K562 (cell line): ENCODE results near the gene MLH1. TPM values are rescaled to one million over a fixed set of nuclear protein-coding genes. Genes with fewer than 3 reads are reported as not detected.

Experiments used
- ATAC-seq: fragments of 200-7000 bp; cut with Tn5 transposase; 3 replicates; pipeline ENCODE4 v1.9.1; 2020; ENCODE audit warnings: moderate library complexity
- BruUV-seq: library from RNA; stranded (reverse); fragments of 400-500 nt; replicated peaks from 2 replicates; lab custom pipeline; 2021; lab: Mats Ljungman, UMichigan
- CTCF ChIA-PET: fragments of 300-600 bp; formaldehyde crosslinking; extraction: SDS; loops from one replicate; lab custom pipeline; 2021; ENCODE audit warnings: low intra/inter-chr PET ratio; lab: Yijun Ruan, JAX
- POLR2A ChIA-PET: fragments of 300-600, 350-650 bp; sonication (Branson Sonifier 250); formaldehyde crosslinking; extraction: SDS; loops from one replicate; lab custom pipeline; 2021; ENCODE audit warnings: antibody characterized with exemption, inconsistent platforms; lab: Yijun Ruan, JAX
- DNase-seq, 4 experiments: peaks; one replicate each; pipeline versions ENCODE4 v3.0.0 to v3.0.0-alpha.2; 2011 to 2018; ENCODE audit warnings: low spot score in 3 of 4, mixed read lengths in 3 of 4; ENCODE audit errors: extremely low read depth in 1 of 4
- FAIRE-seq: peaks from 2 replicates; lab custom pipeline; 2011; peaks lifted over from hg19 to GRCh38; lab: Jason Lieb, UNC
- H2AFZ ChIP-seq: 2 replicates; pipeline ENCODE4 v1.6.0; 2011; ENCODE audit warnings: low read depth, low read length, control low read depth, inconsistent platforms
- H3K27ac ChIP-seq: fragments of 200-600 bp; 3 replicates; pipeline ENCODE4 v1.8.0; 2011; ENCODE audit warnings: low read depth, mild to moderate bottlenecking, control low read depth, inconsistent platforms, low read length, moderate library complexity, mixed read lengths; ENCODE audit errors: extremely low read depth
- H3K27me3 ChIP-seq, 2 experiments: fragments of 300-600 bp in 1 of 2; 2 replicates in 1 of 2; 3 replicates in 1 of 2; pipeline versions ENCODE4 v1.6.0 to v1.8.0; 2011; ENCODE audit warnings: inconsistent platforms in 2 of 2, low read length in 2 of 2, mild to moderate bottlenecking in 1 of 2, mixed read lengths in 1 of 2, moderate library complexity in 1 of 2; ENCODE audit not compliant: control insufficient read depth in 2 of 2, insufficient read depth in 2 of 2
- H3K36me3 ChIP-seq: fragments of 300-600 bp; 3 replicates; pipeline ENCODE4 v1.8.0; 2011; ENCODE audit warnings: mild to moderate bottlenecking, low read length, inconsistent platforms; ENCODE audit not compliant: control insufficient read depth, insufficient read depth
- H3K4me1 ChIP-seq, 2 experiments: fragments of 200-600 bp in 1 of 2; replicated peaks in 1 of 2; 2 replicates in 1 of 2; 3 replicates in 1 of 2; pipeline versions ENCODE4 v1.5.1 to v1.8.0; 2011; ENCODE audit warnings: inconsistent platforms in 2 of 2, low read length in 2 of 2, mild to moderate bottlenecking in 1 of 2, mixed read lengths in 1 of 2, moderate library complexity in 1 of 2; ENCODE audit not compliant: control insufficient read depth in 2 of 2, insufficient read depth in 2 of 2
- H3K4me2 ChIP-seq: 2 replicates; pipeline ENCODE4 v1.6.1; 2011; ENCODE audit warnings: low read length, control low read depth, inconsistent platforms, mixed read lengths; ENCODE audit not compliant: insufficient read depth
- H3K4me3 ChIP-seq: fragments of 200-600 bp; sonication (generic), shearing (Covaris generic); 2 replicates; pipeline ENCODE4 v1.5.1; 2016; ENCODE audit warnings: control low read depth, inconsistent platforms
- H3K79me2 ChIP-seq: fragments of 200-600 bp; 3 replicates; pipeline ENCODE4 v1.8.0; 2011; ENCODE audit warnings: low read length, inconsistent platforms; ENCODE audit not compliant: control insufficient read depth, insufficient read depth
- H3K9ac ChIP-seq, 2 experiments: 2 replicates each; pipeline versions ENCODE4 v1.6.0 to v1.6.1; 2011; ENCODE audit warnings: low read depth in 2 of 2, low read length in 2 of 2, control low read depth in 1 of 2, inconsistent platforms in 1 of 2, mild to moderate bottlenecking in 1 of 2, mixed read lengths in 1 of 2; ENCODE audit not compliant: insufficient read depth in 1 of 2
- H3K9me1 ChIP-seq: one replicate; pipeline ENCODE4 v1.6.0; 2011; ENCODE audit warnings: inconsistent platforms, mild to moderate bottlenecking, low read length, moderate library complexity; ENCODE audit not compliant: control insufficient read depth, insufficient read depth
- H3K9me3 ChIP-seq: replicated peaks from 2 replicates; pipeline ENCODE4 v1.5.1; 2011; ENCODE audit warnings: low read depth, low read length, inconsistent platforms; ENCODE audit not compliant: control insufficient read depth, insufficient read depth
- H4K20me1 ChIP-seq: replicated peaks from 2 replicates; pipeline ENCODE4 v1.6.1; 2011; ENCODE audit warnings: low read length, inconsistent platforms, mixed read lengths; ENCODE audit not compliant: control insufficient read depth, insufficient read depth
- GATAD2A ChIP-seq: fragments of 450-650 bp; IDR thresholded peaks from 2 replicates; pipeline ENCODE4 v1.6.1; 2017
- HOXB6 ChIP-seq: fragments of 250-450 bp; sonication (Bioruptor Pico); IDR thresholded peaks from 2 replicates; pipeline ENCODE4 v1.5.1; 2022; ENCODE audit warnings: mild to moderate bottlenecking, borderline replicate concordance
- MIER1 ChIP-seq: fragments of 450-650 bp; IDR thresholded peaks from 2 replicates; pipeline ENCODE4 v1.6.1; 2016; ENCODE audit warnings: antibody characterized with exemption, mild to moderate bottlenecking, low read depth
- MTA3 ChIP-seq: fragments of 450-650 bp; formaldehyde crosslinking; IDR thresholded peaks from 2 replicates; pipeline ENCODE4 v1.6.1; 2017; ENCODE audit warnings: mild to moderate bottlenecking, borderline replicate concordance
- RBFOX2 ChIP-seq: fragments of 200-400 bp; formaldehyde crosslinking; IDR thresholded peaks from 2 replicates; pipeline ENCODE4 v1.6.1; 2017; ENCODE audit warnings: low read depth, mild to moderate bottlenecking, low read length, moderate library complexity
- SIN3A ChIP-seq, 2 experiments: fragments of 150-350 bp in 1 of 2; IDR thresholded peaks; 2 replicates each; pipeline ENCODE4 v1.6.1; 2011 to 2016; ENCODE audit warnings: borderline replicate concordance in 2 of 2, low read depth in 2 of 2, low read length in 2 of 2, mild to moderate bottlenecking in 2 of 2, moderate library complexity in 2 of 2; ENCODE audit not compliant: control insufficient read depth in 1 of 2
- TEAD4 ChIP-seq, 2 experiments: sonication (generic) in 1 of 2; formaldehyde crosslinking in 1 of 2; IDR thresholded peaks; 2 replicates each; pipeline versions ENCODE4 v1.6.1 to v1.8.0; 2012 to 2022; ENCODE audit warnings: borderline replicate concordance in 1 of 2, inconsistent platforms in 1 of 2, low read length in 1 of 2, mild to moderate bottlenecking in 1 of 2, missing genetic modification reagents in 1 of 2
- YY1 ChIP-seq, 3 experiments: IDR thresholded peaks; 2 replicates each; pipeline ENCODE4 v1.6.1; 2011; ENCODE audit warnings: low read length in 2 of 3, mild to moderate bottlenecking in 2 of 3, moderate library complexity in 2 of 3, borderline replicate concordance in 1 of 3, control low read depth in 1 of 3, low read depth in 1 of 3; ENCODE audit not compliant: insufficient read depth in 3 of 3, insufficient replicate concordance in 2 of 3, control insufficient read depth in 1 of 3, insufficient read length in 1 of 3; ENCODE audit errors: extremely low read depth in 1 of 3
- ZFP91 ChIP-seq: sonication (generic); formaldehyde crosslinking; IDR thresholded peaks from 2 replicates; pipeline ENCODE4 v1.8.0; 2022; ENCODE audit warnings: mild to moderate bottlenecking, missing genetic modification reagents
- WGBS: fragments of 100-300 bp; shearing (Covaris generic); methylation state at CpG from one replicate; pipeline ENCODE4 v1.1.6; 2016; ENCODE audit warnings: low coverage, mixed read lengths; ENCODE audit not compliant: insufficient coverage; ENCODE audit errors: missing lambda C conversion rate; 5-methylcytosine and 5-hydroxymethylcytosine counted together
- in situ Hi-C: fragments of 300-500 bp; cut with MboI; formaldehyde crosslinking; loops from 4 replicates; pipeline ENCODE4 v1.15.0; 2018; ENCODE audit warnings: inconsistent platforms, mixed read lengths
- intact Hi-C: fragments of 100-400 bp; cut with micrococcal nuclease; formaldehyde crosslinking; loops from 2 replicates; pipeline ENCODE4 v1.14.2; 2022
- polyA plus RNA-seq, 8 experiments: library from polyadenylated mRNA; depleted of rRNA in 4 of 8; stranded (reverse) in 5 of 8; unstranded in 3 of 8; fragments of >200 nt; fragmentation: Nextera tagmentation in 2 of 8; fragmentation: Illumina TruSeq in 1 of 8; extraction: Ambion mirVana in 2 of 8; extraction: Trizol in 1 of 8; gene quantifications; 2 replicates each; pipeline versions ENCODE4 v1.2.1 to v1.2.3, GENCODE V29; 2011 to 2014; ENCODE audit warnings: inconsistent platforms in 1 of 8, missing spikeins in 1 of 8
- total RNA-seq, 7 experiments: library from RNA; depleted of rRNA in 6 of 7; stranded (reverse); fragments of >200 nt in 6 of 7; fragmentation: Illumina TruSeq in 2 of 7; extraction: Trizol in 2 of 7; gene quantifications; 2 replicates each; pipeline versions ENCODE4 v1.2.1 to v1.2.3, GENCODE V29; 2011 to 2021; ENCODE audit warnings: low replicate concordance in 1 of 7
- TF ChIP-seq, protein P1 (sequence below): sonication (generic); formaldehyde crosslinking; IDR thresholded peaks from 2 replicates; pipeline ENCODE4 v1.8.0; 2022; ENCODE audit warnings: mild to moderate bottlenecking, low read depth, missing genetic modification reagents
- TF ChIP-seq, protein P2 (sequence below): sonication (generic); formaldehyde crosslinking; IDR thresholded peaks from 2 replicates; pipeline ENCODE4 v1.8.0; 2023; ENCODE audit warnings: mild to moderate bottlenecking, missing genetic modification reagents

MLH1 gene
- total and polyA plus RNA-seq, 9 of the 15 experiments (the other 6 are each of a cell fraction or from before 2014, with no cell fraction given) = 76.4 to 155 (median 117) TPM

DNA sequence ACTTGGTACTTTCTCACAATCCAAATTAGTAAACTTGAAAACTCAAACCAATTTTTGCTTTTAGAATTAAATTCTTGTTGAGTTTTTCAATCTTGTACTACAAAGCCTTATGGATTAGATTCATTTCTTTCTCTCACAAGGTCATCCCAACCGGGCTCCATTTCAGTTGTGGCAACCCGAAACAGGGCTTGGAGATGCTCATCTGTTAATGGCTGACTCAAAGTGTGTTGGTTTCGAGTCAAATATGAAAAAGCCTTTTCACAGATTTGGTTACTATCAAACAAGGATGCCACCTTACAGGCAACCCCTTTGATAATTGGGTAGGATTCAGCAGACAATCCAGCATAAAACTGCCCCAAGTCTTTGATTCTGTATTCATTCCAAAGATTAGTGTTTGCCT, 2.2 kb upstream of the MLH1 start:
- in situ Hi-C loops = no loop called here
- intact Hi-C loops = no loop called here
- ChIA-PET POLR2A (interaction anchor here (0.7 to 2.9 kb wide), 9 partner anchors 10 to 257 kb away, joined by 3 to 29 read pairs (median 10); no protein-coding TSS in a partner anchor), CTCF (no interaction called here)
- H3K9me1 ChIP-seq = no peaks in the 10 kb centered on the region
- H2AFZ ChIP-seq = no peak overlapping the region
- no peak for ATAC-seq
- H3K4me3 ChIP-seq = peak overlapping the region; percentile 60
- TF ChIP-seq ZFP91 (CRISPR knock-in tag) (no peak), HOXB6 (CRISPR knock-in tag) (no peak), RBFOX2 (peak; percentile 18), YY1 (IDR thresholded peaks at IDR 0.05; ENCODE audit: borderline replicate concordance in 1 of 3, control insufficient read depth in 1 of 3, extremely low read depth in 1 of 3, insufficient read depth in 3 of 3, insufficient read length in 1 of 3, insufficient replicate concordance in 2 of 3, low read depth in 1 of 3, low read length in 2 of 3) (peak in 2 of 3 experiments; percentile 60 to 85), SIN3A (IDR thresholded peaks at IDR 0.05; ENCODE audit: borderline replicate concordance in 2 of 2, control insufficient read depth in 1 of 2, low read depth in 2 of 2, low read length in 2 of 2) (0 out of 4 replicates have a peak, but pooled peaks of 1 of the 2 experiments have one; percentile 29), TEAD4 (IDR thresholded peaks at IDR 0.05; ENCODE audit: low read length) (peak; percentile 39; the same call in 1 of the 2 replicates), TEAD4 (CRISPR knock-in tag; IDR thresholded peaks at IDR 0.05; ENCODE audit: borderline replicate concordance) (no peak), MTA3 (0 out of 2 replicates have a peak, but pooled peaks have one; percentile 16), MIER1 (no peak), GATAD2A (no peak)
- TF ChIP-seq, protein P1, sequence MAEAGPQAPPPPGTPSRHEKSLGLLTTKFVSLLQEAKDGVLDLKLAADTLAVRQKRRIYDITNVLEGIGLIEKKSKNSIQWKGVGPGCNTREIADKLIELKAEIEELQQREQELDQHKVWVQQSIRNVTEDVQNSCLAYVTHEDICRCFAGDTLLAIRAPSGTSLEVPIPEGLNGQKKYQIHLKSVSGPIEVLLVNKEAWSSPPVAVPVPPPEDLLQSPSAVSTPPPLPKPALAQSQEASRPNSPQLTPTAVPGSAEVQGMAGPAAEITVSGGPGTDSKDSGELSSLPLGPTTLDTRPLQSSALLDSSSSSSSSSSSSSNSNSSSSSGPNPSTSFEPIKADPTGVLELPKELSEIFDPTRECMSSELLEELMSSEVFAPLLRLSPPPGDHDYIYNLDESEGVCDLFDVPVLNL = no peak
- TF ChIP-seq, protein P2, sequence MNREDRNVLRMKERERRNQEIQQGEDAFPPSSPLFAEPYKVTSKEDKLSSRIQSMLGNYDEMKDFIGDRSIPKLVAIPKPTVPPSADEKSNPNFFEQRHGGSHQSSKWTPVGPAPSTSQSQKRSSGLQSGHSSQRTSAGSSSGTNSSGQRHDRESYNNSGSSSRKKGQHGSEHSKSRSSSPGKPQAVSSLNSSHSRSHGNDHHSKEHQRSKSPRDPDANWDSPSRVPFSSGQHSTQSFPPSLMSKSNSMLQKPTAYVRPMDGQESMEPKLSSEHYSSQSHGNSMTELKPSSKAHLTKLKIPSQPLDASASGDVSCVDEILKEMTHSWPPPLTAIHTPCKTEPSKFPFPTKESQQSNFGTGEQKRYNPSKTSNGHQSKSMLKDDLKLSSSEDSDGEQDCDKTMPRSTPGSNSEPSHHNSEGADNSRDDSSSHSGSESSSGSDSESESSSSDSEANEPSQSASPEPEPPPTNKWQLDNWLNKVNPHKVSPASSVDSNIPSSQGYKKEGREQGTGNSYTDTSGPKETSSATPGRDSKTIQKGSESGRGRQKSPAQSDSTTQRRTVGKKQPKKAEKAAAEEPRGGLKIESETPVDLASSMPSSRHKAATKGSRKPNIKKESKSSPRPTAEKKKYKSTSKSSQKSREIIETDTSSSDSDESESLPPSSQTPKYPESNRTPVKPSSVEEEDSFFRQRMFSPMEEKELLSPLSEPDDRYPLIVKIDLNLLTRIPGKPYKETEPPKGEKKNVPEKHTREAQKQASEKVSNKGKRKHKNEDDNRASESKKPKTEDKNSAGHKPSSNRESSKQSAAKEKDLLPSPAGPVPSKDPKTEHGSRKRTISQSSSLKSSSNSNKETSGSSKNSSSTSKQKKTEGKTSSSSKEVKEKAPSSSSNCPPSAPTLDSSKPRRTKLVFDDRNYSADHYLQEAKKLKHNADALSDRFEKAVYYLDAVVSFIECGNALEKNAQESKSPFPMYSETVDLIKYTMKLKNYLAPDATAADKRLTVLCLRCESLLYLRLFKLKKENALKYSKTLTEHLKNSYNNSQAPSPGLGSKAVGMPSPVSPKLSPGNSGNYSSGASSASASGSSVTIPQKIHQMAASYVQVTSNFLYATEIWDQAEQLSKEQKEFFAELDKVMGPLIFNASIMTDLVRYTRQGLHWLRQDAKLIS = peak; percentile 48; the same call in 1 of the 2 replicates
- H3K79me2 ChIP-seq = peaks cover 73% of the 10 kb centered on the region
- peak; percentile 51 for FAIRE-seq
- DNase-seq = no peak
- 3% methylated on average over 3 of the region's 3 CpGs for WGBS
- H3K4me1 ChIP-seq = peaks cover 21 to 25% of the 10 kb centered on the region in 2 experiments
- no peaks in the 10 kb centered on the region for H3K9me3 ChIP-seq
- no peaks in the 10 kb centered on the region for H3K27me3 ChIP-seq
- H3K36me3 ChIP-seq = peaks cover 71% of the 10 kb centered on the region
- H4K20me1 ChIP-seq = peaks cover 18% of the 10 kb centered on the region; the same call in 1 of the 2 replicates
- peak overlapping the region; percentile 65 to 91 for H3K9ac ChIP-seq
- peak overlapping the region; percentile 96 for H3K4me2 ChIP-seq
- no TSS peak for BruUV-seq
- H3K27ac ChIP-seq = peak overlapping the region; percentile 94
